HepG2 (cell line): ENCODE measurements around the gene DOCK11. TPM values are rescaled to one million over a fixed set of nuclear protein-coding genes. Genes with fewer than 3 reads are reported as not detected.

Experiments
- ATAC-seq: fragments of 200-7000 bp; cut with Tn5 transposase; 3 replicates; pipeline ENCODE4 v1.9.1; 2020; ENCODE audit warnings: mild to moderate bottlenecking, moderate library complexity
- BruUV-seq: library from RNA; stranded (reverse); fragments of 400-500 nt; replicated peaks from 2 replicates; lab custom pipeline; 2021; lab: Mats Ljungman, UMichigan
- CTCF ChIA-PET: fragments of 300-600 bp; formaldehyde crosslinking; extraction: SDS; loops from one replicate; lab custom pipeline; 2021; ENCODE audit warnings: low total read pairs, inconsistent platforms, low intra/inter-chr PET ratio; lab: Yijun Ruan, JAX
- POLR2A ChIA-PET: fragments of 350-600 bp; sonication (Branson Sonifier 250); formaldehyde crosslinking; loops from one replicate; lab custom pipeline; 2020; ENCODE audit warnings: antibody characterized with exemption, inconsistent platforms; lab: Yijun Ruan, JAX
- DNase-seq: peaks from one replicate; pipeline ENCODE4 v3.0.0-alpha.2; 2015; ENCODE audit warnings: low spot score
- FAIRE-seq: peaks from 3 replicates; lab custom pipeline; 2011; peaks lifted over from hg19 to GRCh38; lab: Jason Lieb, UNC
- H2AFZ ChIP-seq: one replicate; pipeline ENCODE4 v1.6.1; 2011; ENCODE audit warnings: low read length, inconsistent platforms
- H3K27ac ChIP-seq: fragments of 300-600 bp; 3 replicates; pipeline ENCODE4 v1.8.0; 2011; ENCODE audit warnings: mixed run types, mild to moderate bottlenecking, mixed read lengths, low read length, inconsistent platforms; ENCODE audit not compliant: insufficient read depth; ENCODE audit errors: extremely low read length
- H3K27me3 ChIP-seq, 2 experiments: fragments of 200-600 bp in 1 of 2; 2 replicates in 1 of 2; 3 replicates in 1 of 2; pipeline versions ENCODE4 v1.6.0 to v1.8.0; 2011; ENCODE audit warnings: low read length in 2 of 2, mild to moderate bottlenecking in 2 of 2, moderate library complexity in 2 of 2, inconsistent platforms in 1 of 2; ENCODE audit not compliant: insufficient read depth in 2 of 2, control insufficient read depth in 1 of 2
- H3K36me3 ChIP-seq, 2 experiments: fragments of 200-600 bp in 1 of 2; replicated peaks in 1 of 2; 2 replicates in 1 of 2; 3 replicates in 1 of 2; pipeline versions ENCODE4 v1.5.1 to v1.8.0; 2011; ENCODE audit warnings: low read length in 2 of 2, inconsistent platforms in 1 of 2; ENCODE audit not compliant: insufficient read depth in 2 of 2, control insufficient read depth in 1 of 2
- H3K4me1 ChIP-seq: 2 replicates; pipeline ENCODE4 v1.5.1; 2012; ENCODE audit warnings: low read length, inconsistent platforms; ENCODE audit not compliant: insufficient read depth
- H3K4me2 ChIP-seq: 2 replicates; pipeline ENCODE4 v1.6.0; 2011; ENCODE audit warnings: low read depth, low read length, inconsistent platforms
- H3K4me3 ChIP-seq, 3 experiments: fragments of 200-600 bp in 1 of 3; sonication (generic), shearing (Covaris generic) in 1 of 3; replicated peaks in 1 of 3; 2 replicates each; pipeline ENCODE4 v1.5.1; 2011 to 2016; ENCODE audit warnings: low read length in 3 of 3, inconsistent platforms in 2 of 3, low read depth in 2 of 3, mild to moderate bottlenecking in 2 of 3, control low read depth in 1 of 3, mixed read lengths in 1 of 3; ENCODE audit not compliant: insufficient read depth in 1 of 3
- H3K79me2 ChIP-seq: one replicate; pipeline ENCODE4 v1.6.1; 2011; ENCODE audit warnings: low read length, inconsistent platforms; ENCODE audit not compliant: insufficient read depth
- H3K9ac ChIP-seq: 2 replicates; pipeline ENCODE4 v1.6.0; 2011; ENCODE audit warnings: mild to moderate bottlenecking, low read depth, low read length, inconsistent platforms; ENCODE audit not compliant: insufficient read depth
- H3K9me3 ChIP-seq: 2 replicates; pipeline ENCODE4 v1.5.1; 2012; ENCODE audit warnings: mild to moderate bottlenecking, low read length
- H4K20me1 ChIP-seq: 2 replicates; pipeline ENCODE4 v1.6.0; 2011; ENCODE audit warnings: inconsistent platforms, mild to moderate bottlenecking, low read length, moderate library complexity; ENCODE audit not compliant: insufficient read depth
- SIN3A ChIP-seq: IDR thresholded peaks from 2 replicates; pipeline ENCODE4 v1.6.1; 2011; ENCODE audit warnings: low read depth, mild to moderate bottlenecking, control low read depth, low read length, borderline replicate concordance
- TBL1XR1 ChIP-seq: fragments of 150-350 bp; IDR thresholded peaks from 2 replicates; pipeline ENCODE4 v1.6.1; 2014; ENCODE audit warnings: borderline replicate concordance, low read length; ENCODE audit not compliant: partially characterized antibody
- ZEB1 ChIP-seq: IDR thresholded peaks from 2 replicates; pipeline ENCODE4 v1.6.1; 2012; ENCODE audit warnings: mild to moderate bottlenecking, low read depth, inconsistent platforms; ENCODE audit not compliant: insufficient replicate concordance
- ZNF513 ChIP-seq: sonication (generic); formaldehyde crosslinking; conservative IDR thresholded peaks from 2 replicates; pipeline ENCODE4 v1.5.0; 2020; ENCODE audit warnings: missing genetic modification reagents
- ZNF646 ChIP-seq: sonication (generic); formaldehyde crosslinking; IDR thresholded peaks from 2 replicates; pipeline ENCODE4 v1.9.0; 2021; ENCODE audit warnings: mild to moderate bottlenecking, missing genetic modification reagents
- WGBS: methylation state at CpG from one replicate; pipeline ENCODE4 v1.1.6; 2017; ENCODE audit warnings: low lambda C conversion rate; 5-methylcytosine and 5-hydroxymethylcytosine counted together
- in situ Hi-C: cut with HindIII; loops from 2 replicates; pipeline ENCODE4 v1.10.0; 2017; ENCODE audit warnings: low pct_unique_long_range_greater_than_20kb; ENCODE audit not compliant: extremely low pct_ligation_motif_present
- intact Hi-C: fragments of 100-400 bp; cut with micrococcal nuclease; formaldehyde crosslinking; loops from one replicate; pipeline ENCODE4 v1.10.0; 2022; ENCODE audit not compliant: unreplicated experiment
- polyA plus RNA-seq, 8 experiments: library from polyadenylated mRNA; depleted of rRNA in 3 of 8; stranded (reverse) in 7 of 8; unstranded in 1 of 8; fragments of >200 nt; fragmentation: Illumina TruSeq in 4 of 8; extraction: Trizol in 4 of 8; gene quantifications; 2 replicates each; pipeline versions ENCODE4 v1.2.1 to v1.2.3, GENCODE V29; 2011 to 2016; ENCODE audit warnings: low read depth in 4 of 8, missing spikeins in 1 of 8, mixed read lengths in 1 of 8; ENCODE audit not compliant: insufficient read depth in 1 of 8
- total RNA-seq, 5 experiments: library from RNA; depleted of rRNA; stranded (reverse); fragments of >200 nt; fragmentation: Illumina TruSeq; extraction: Trizol; gene quantifications; 2 replicates each; pipeline ENCODE4 v1.2.3, GENCODE V29; 2016; ENCODE audit warnings: low read depth in 1 of 5

Gene DOCK11
- total and polyA plus RNA-seq, 2 of the 13 experiments (the other 11 are each of a cell fraction or from before 2014, with no cell fraction given): 0.02 to 0.12 TPM

GRCh38 chrX:118560489-118560888, 64.9 kb downstream of the DOCK11 start:
- Histone ChIP-seq H3K9me3 (no peaks in the 10 kb centered on the region), H2AFZ (no peak overlapping the region), H3K9ac (no peak overlapping the region), H3K79me2 (no peaks in the 10 kb centered on the region), H3K36me3 (no peaks in the 10 kb centered on the region), H3K27ac (no peak overlapping the region), H3K4me2 (no peak overlapping the region), H3K4me3 (no peak overlapping the region), H3K4me1 (no peaks in the 10 kb centered on the region), H4K20me1 (no peaks in the 10 kb centered on the region), H3K27me3 (no peaks in the 10 kb centered on the region)
- WGBS: 67% methylated on average over 1 of the region's 1 CpG
- DNase-seq: no peak
- ATAC-seq: no peak
- POLR2A ChIA-PET: no interaction called here
- FAIRE-seq: no peak
- no TSS peak for BruUV-seq
- CTCF ChIA-PET: no interaction called here
- TF ChIP-seq ZEB1 (no peak), TBL1XR1 (no peak), SIN3A (no peak), ZNF646 (CRISPR knock-in tag) (no peak), ZNF513 (CRISPR knock-in tag) (no peak)
- intact Hi-C loops (no loop called here), in situ Hi-C loops (no loop called here)
